K562 (cell line): ENCODE data around the gene CHCT1. TPM values are rescaled to one million over a fixed set of nuclear protein-coding genes. Genes with fewer than 3 reads are reported as not detected.

Experiments used
- ATAC-seq: fragments of 200-7000 bp; cut with Tn5 transposase; 3 replicates; pipeline ENCODE4 v1.9.1; 2020; ENCODE audit warnings: moderate library complexity
- BruUV-seq: library from RNA; stranded (reverse); fragments of 400-500 nt; replicated peaks from 2 replicates; lab custom pipeline; 2021; lab: Mats Ljungman, UMichigan
- CTCF ChIA-PET: fragments of 300-600 bp; formaldehyde crosslinking; extraction: SDS; loops from one replicate; lab custom pipeline; 2021; ENCODE audit warnings: low intra/inter-chr PET ratio; lab: Yijun Ruan, JAX
- POLR2A ChIA-PET: fragments of 300-600, 350-650 bp; sonication (Branson Sonifier 250); formaldehyde crosslinking; extraction: SDS; loops from one replicate; lab custom pipeline; 2021; ENCODE audit warnings: antibody characterized with exemption, inconsistent platforms; lab: Yijun Ruan, JAX
- DNase-seq, 4 experiments: peaks; one replicate each; pipeline versions ENCODE4 v3.0.0 to v3.0.0-alpha.2; 2011 to 2018; ENCODE audit warnings: low spot score in 3 of 4, mixed read lengths in 3 of 4; ENCODE audit errors: extremely low read depth in 1 of 4
- FAIRE-seq: peaks from 2 replicates; lab custom pipeline; 2011; peaks lifted over from hg19 to GRCh38; lab: Jason Lieb, UNC
- H2AFZ ChIP-seq: 2 replicates; pipeline ENCODE4 v1.6.0; 2011; ENCODE audit warnings: low read depth, low read length, control low read depth, inconsistent platforms
- H3K27ac ChIP-seq: fragments of 200-600 bp; 3 replicates; pipeline ENCODE4 v1.8.0; 2011; ENCODE audit warnings: low read depth, mild to moderate bottlenecking, control low read depth, inconsistent platforms, low read length, moderate library complexity, mixed read lengths; ENCODE audit errors: extremely low read depth
- H3K27me3 ChIP-seq, 2 experiments: fragments of 300-600 bp in 1 of 2; 2 replicates in 1 of 2; 3 replicates in 1 of 2; pipeline versions ENCODE4 v1.6.0 to v1.8.0; 2011; ENCODE audit warnings: inconsistent platforms in 2 of 2, low read length in 2 of 2, mild to moderate bottlenecking in 1 of 2, mixed read lengths in 1 of 2, moderate library complexity in 1 of 2; ENCODE audit not compliant: control insufficient read depth in 2 of 2, insufficient read depth in 2 of 2
- H3K36me3 ChIP-seq: fragments of 300-600 bp; 3 replicates; pipeline ENCODE4 v1.8.0; 2011; ENCODE audit warnings: mild to moderate bottlenecking, low read length, inconsistent platforms; ENCODE audit not compliant: control insufficient read depth, insufficient read depth
- H3K4me1 ChIP-seq, 2 experiments: fragments of 200-600 bp in 1 of 2; replicated peaks in 1 of 2; 2 replicates in 1 of 2; 3 replicates in 1 of 2; pipeline versions ENCODE4 v1.5.1 to v1.8.0; 2011; ENCODE audit warnings: inconsistent platforms in 2 of 2, low read length in 2 of 2, mild to moderate bottlenecking in 1 of 2, mixed read lengths in 1 of 2, moderate library complexity in 1 of 2; ENCODE audit not compliant: control insufficient read depth in 2 of 2, insufficient read depth in 2 of 2
- H3K4me2 ChIP-seq: 2 replicates; pipeline ENCODE4 v1.6.1; 2011; ENCODE audit warnings: low read length, control low read depth, inconsistent platforms, mixed read lengths; ENCODE audit not compliant: insufficient read depth
- H3K4me3 ChIP-seq: fragments of 200-600 bp; sonication (generic), shearing (Covaris generic); 2 replicates; pipeline ENCODE4 v1.5.1; 2016; ENCODE audit warnings: control low read depth, inconsistent platforms
- H3K79me2 ChIP-seq: fragments of 200-600 bp; 3 replicates; pipeline ENCODE4 v1.8.0; 2011; ENCODE audit warnings: low read length, inconsistent platforms; ENCODE audit not compliant: control insufficient read depth, insufficient read depth
- H3K9ac ChIP-seq, 2 experiments: 2 replicates each; pipeline versions ENCODE4 v1.6.0 to v1.6.1; 2011; ENCODE audit warnings: low read depth in 2 of 2, low read length in 2 of 2, control low read depth in 1 of 2, inconsistent platforms in 1 of 2, mild to moderate bottlenecking in 1 of 2, mixed read lengths in 1 of 2; ENCODE audit not compliant: insufficient read depth in 1 of 2
- H3K9me1 ChIP-seq: one replicate; pipeline ENCODE4 v1.6.0; 2011; ENCODE audit warnings: inconsistent platforms, mild to moderate bottlenecking, low read length, moderate library complexity; ENCODE audit not compliant: control insufficient read depth, insufficient read depth
- H3K9me3 ChIP-seq: replicated peaks from 2 replicates; pipeline ENCODE4 v1.5.1; 2011; ENCODE audit warnings: low read depth, low read length, inconsistent platforms; ENCODE audit not compliant: control insufficient read depth, insufficient read depth
- H4K20me1 ChIP-seq: replicated peaks from 2 replicates; pipeline ENCODE4 v1.6.1; 2011; ENCODE audit warnings: low read length, inconsistent platforms, mixed read lengths; ENCODE audit not compliant: control insufficient read depth, insufficient read depth
- CREBBP ChIP-seq: IDR thresholded peaks from one replicate; pipeline ENCODE4 v1.6.1; 2012; ENCODE audit warnings: low read depth, mild to moderate bottlenecking, control low read depth, inconsistent platforms, low read length
- EWSR1 ChIP-seq: fragments of 450-650 bp; IDR thresholded peaks from 2 replicates; pipeline ENCODE4 v1.6.1; 2018; ENCODE audit warnings: borderline replicate concordance, mild to moderate bottlenecking, low read depth, moderate library complexity; ENCODE audit not compliant: partially characterized antibody
- NFATC3 ChIP-seq: fragments of 450-650 bp; IDR thresholded peaks from 2 replicates; pipeline ENCODE4 v1.6.1; 2017; ENCODE audit warnings: mild to moderate bottlenecking
- RB1 ChIP-seq: fragments of 450-650 bp; IDR thresholded peaks from 2 replicates; pipeline ENCODE4 v1.6.1; 2017; ENCODE audit warnings: low read depth, mild to moderate bottlenecking
- ZFP36 ChIP-seq: fragments of 150-350 bp; IDR thresholded peaks from 2 replicates; pipeline ENCODE4 v1.6.1; 2018; ENCODE audit warnings: low read length, low read depth; ENCODE audit not compliant: partially characterized antibody
- ZNF274 ChIP-seq: IDR thresholded peaks from 2 replicates; pipeline ENCODE4 v1.6.1; 2011; ENCODE audit warnings: low read depth, mild to moderate bottlenecking, low read length, moderate library complexity, borderline replicate concordance
- ZNF3 ChIP-seq: fragments of 250-450 bp; sonication (Bioruptor Pico); IDR thresholded peaks from 2 replicates; pipeline ENCODE4 v1.5.0; 2021; ENCODE audit warnings: mild to moderate bottlenecking, moderate library complexity
- ZNF76 ChIP-seq: fragments of 250-450 bp; sonication (Bioruptor Pico); IDR thresholded peaks from 2 replicates; pipeline ENCODE4 v1.4.0; 2020; ENCODE audit warnings: mild to moderate bottlenecking, moderate library complexity, borderline replicate concordance
- WGBS: fragments of 100-300 bp; shearing (Covaris generic); methylation state at CpG from one replicate; pipeline ENCODE4 v1.1.6; 2016; ENCODE audit warnings: low coverage, mixed read lengths; ENCODE audit not compliant: insufficient coverage; ENCODE audit errors: missing lambda C conversion rate; 5-methylcytosine and 5-hydroxymethylcytosine counted together
- in situ Hi-C: fragments of 300-500 bp; cut with MboI; formaldehyde crosslinking; loops from 4 replicates; pipeline ENCODE4 v1.15.0; 2018; ENCODE audit warnings: inconsistent platforms, mixed read lengths
- intact Hi-C: fragments of 100-400 bp; cut with micrococcal nuclease; formaldehyde crosslinking; loops from 2 replicates; pipeline ENCODE4 v1.14.2; 2022
- polyA plus RNA-seq, 8 experiments: library from polyadenylated mRNA; depleted of rRNA in 4 of 8; stranded (reverse) in 5 of 8; unstranded in 3 of 8; fragments of >200 nt; fragmentation: Nextera tagmentation in 2 of 8; fragmentation: Illumina TruSeq in 1 of 8; extraction: Ambion mirVana in 2 of 8; extraction: Trizol in 1 of 8; gene quantifications; 2 replicates each; pipeline versions ENCODE4 v1.2.1 to v1.2.3, GENCODE V29; 2011 to 2014; ENCODE audit warnings: inconsistent platforms in 1 of 8, missing spikeins in 1 of 8
- total RNA-seq, 7 experiments: library from RNA; depleted of rRNA in 6 of 7; stranded (reverse); fragments of >200 nt in 6 of 7; fragmentation: Illumina TruSeq in 2 of 7; extraction: Trizol in 2 of 7; gene quantifications; 2 replicates each; pipeline versions ENCODE4 v1.2.1 to v1.2.3, GENCODE V29; 2011 to 2021; ENCODE audit warnings: low replicate concordance in 1 of 7
- TF ChIP-seq, protein P1 (sequence below): sonication (generic); formaldehyde crosslinking; IDR thresholded peaks from 2 replicates; pipeline ENCODE4 v1.8.1; 2022; ENCODE audit warnings: missing genetic modification reagents
- TF ChIP-seq, protein P2 (sequence below): sonication (generic); formaldehyde crosslinking; IDR thresholded peaks from 2 replicates; pipeline ENCODE4 v1.8.1; 2023; ENCODE audit warnings: mild to moderate bottlenecking, missing genetic modification reagents

Gene CHCT1
- total and polyA plus RNA-seq, 9 of the 15 experiments (the other 6 are each of a cell fraction or from before 2014, with no cell fraction given) = not detected

DNA sequence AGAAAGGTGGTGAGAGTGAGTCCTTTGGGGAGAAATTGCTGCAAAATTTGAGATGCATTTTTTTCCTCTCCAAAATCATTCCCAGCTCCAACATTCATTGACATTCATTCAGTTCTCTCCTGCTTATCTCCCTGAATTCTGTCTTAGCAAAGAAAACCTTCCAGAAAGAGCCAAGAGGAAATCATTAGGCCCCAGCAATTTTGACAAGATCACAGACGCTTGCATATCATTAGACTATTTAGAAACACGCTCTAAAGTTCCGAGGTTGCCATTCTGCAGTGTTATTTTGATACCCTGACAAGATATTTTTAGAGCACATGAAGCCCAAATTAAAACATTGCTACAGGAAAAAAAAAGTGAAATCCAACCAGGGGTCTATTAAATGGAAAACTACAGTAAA, 9.6 kb upstream of the CHCT1 start:
- H4K20me1 ChIP-seq = no peaks in the 10 kb centered on the region
- H3K36me3 ChIP-seq = no peaks in the 10 kb centered on the region
- no peaks in the 10 kb centered on the region for H3K79me2 ChIP-seq
- WGBS = 21% methylated on average over 3 of the region's 3 CpGs
- in situ Hi-C loops (no loop called here), intact Hi-C loops (no loop called here)
- H3K4me2 ChIP-seq = no peak overlapping the region
- FAIRE-seq (no peak), ATAC-seq (no peak), DNase-seq (no peak)
- H3K4me3 ChIP-seq = no peak overlapping the region
- H2AFZ ChIP-seq = no peak overlapping the region
- TF ChIP-seq ZFP36 (no peak), CREBBP (no peak), ZNF76 (CRISPR knock-in tag) (no peak), ZNF274 (no peak), ZNF3 (CRISPR knock-in tag) (no peak), NFATC3 (no peak), EWSR1 (no peak), RB1 (no peak)
- TF ChIP-seq, protein P1, sequence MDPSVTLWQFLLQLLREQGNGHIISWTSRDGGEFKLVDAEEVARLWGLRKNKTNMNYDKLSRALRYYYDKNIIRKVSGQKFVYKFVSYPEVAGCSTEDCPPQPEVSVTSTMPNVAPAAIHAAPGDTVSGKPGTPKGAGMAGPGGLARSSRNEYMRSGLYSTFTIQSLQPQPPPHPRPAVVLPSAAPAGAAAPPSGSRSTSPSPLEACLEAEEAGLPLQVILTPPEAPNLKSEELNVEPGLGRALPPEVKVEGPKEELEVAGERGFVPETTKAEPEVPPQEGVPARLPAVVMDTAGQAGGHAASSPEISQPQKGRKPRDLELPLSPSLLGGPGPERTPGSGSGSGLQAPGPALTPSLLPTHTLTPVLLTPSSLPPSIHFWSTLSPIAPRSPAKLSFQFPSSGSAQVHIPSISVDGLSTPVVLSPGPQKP (CRISPR knock-in tag) = no peak
- TF ChIP-seq, protein P2, sequence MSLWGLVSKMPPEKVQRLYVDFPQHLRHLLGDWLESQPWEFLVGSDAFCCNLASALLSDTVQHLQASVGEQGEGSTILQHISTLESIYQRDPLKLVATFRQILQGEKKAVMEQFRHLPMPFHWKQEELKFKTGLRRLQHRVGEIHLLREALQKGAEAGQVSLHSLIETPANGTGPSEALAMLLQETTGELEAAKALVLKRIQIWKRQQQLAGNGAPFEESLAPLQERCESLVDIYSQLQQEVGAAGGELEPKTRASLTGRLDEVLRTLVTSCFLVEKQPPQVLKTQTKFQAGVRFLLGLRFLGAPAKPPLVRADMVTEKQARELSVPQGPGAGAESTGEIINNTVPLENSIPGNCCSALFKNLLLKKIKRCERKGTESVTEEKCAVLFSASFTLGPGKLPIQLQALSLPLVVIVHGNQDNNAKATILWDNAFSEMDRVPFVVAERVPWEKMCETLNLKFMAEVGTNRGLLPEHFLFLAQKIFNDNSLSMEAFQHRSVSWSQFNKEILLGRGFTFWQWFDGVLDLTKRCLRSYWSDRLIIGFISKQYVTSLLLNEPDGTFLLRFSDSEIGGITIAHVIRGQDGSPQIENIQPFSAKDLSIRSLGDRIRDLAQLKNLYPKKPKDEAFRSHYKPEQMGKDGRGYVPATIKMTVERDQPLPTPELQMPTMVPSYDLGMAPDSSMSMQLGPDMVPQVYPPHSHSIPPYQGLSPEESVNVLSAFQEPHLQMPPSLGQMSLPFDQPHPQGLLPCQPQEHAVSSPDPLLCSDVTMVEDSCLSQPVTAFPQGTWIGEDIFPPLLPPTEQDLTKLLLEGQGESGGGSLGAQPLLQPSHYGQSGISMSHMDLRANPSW (CRISPR knock-in tag) = no peak
- BruUV-seq = no TSS peak
- CTCF ChIA-PET = no interaction called here
- no peak overlapping the region for H3K27ac ChIP-seq
- H3K9me3 ChIP-seq = no peaks in the 10 kb centered on the region
- no peaks in the 10 kb centered on the region for H3K9me1 ChIP-seq
- H3K9ac ChIP-seq = no peak overlapping the region
- POLR2A ChIA-PET = interaction anchor here (0.6 to 2.3 kb wide), 3 partner anchors 12 to 51 kb away, joined by 3 to 6 read pairs (median 3); no protein-coding TSS in a partner anchor
- H3K4me1 ChIP-seq = peaks cover 0 to 2% of the 10 kb centered on the region in 2 experiments; a peak in 2 of 5 replicates
- no peaks in the 10 kb centered on the region for H3K27me3 ChIP-seq
